Measurements from ENCODE around the gene ILKAP.

DNA sequence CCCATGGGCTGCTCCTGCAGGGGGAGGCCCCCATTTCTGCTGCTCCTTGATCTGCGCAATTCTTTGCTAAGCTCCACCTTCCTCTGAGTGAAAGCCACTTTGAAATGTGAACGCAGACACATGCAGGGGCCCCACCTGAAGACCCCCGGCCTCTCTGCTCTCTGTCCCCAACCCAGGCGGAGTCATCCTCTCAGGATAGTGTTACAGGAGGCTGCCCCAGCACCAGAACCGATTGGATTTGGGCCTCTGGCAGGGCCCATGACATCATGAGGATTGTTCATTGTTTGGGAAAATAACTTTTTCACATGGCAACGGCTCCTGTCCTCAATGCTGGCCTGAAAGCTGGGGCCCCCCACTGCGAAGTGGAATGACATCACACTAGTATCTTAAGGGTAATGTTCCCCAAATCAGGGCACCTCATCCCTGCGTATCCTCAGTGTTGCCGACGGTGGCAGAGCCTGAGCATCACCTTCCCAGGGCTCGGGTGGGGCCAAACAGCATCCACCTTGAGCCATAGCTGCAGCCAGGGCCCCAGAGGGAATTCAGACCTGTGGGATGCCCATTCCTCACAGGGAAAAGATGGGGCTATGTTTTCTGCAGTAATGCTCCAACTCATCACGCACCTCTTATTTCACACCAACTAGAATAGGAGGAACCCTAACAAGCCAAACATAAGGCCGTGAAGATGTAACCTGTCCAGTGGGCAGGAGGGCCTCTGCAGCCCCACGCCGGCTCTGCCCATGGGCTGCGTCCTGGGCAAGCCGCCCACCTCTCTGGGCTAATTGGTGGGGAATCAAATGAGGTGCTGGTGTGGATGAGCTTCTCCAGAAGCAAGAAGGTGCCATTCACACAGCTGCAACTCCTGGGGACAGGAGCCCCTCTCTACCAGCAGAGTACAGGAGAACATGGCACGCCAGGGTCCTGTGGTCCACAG is 47.5 kb downstream of the ILKAP start:
- TF ChIP-seq YY1 (IDR thresholded peaks at IDR 0.05; ENCODE audit: insufficient read depth, insufficient read length) (no peak), ZNF274 (IDR thresholded peaks at IDR 0.05; ENCODE audit: low read depth, low read length) (no peak)

All from NT2/D1 (cell line).